K562 (cell line): ENCODE data around the gene NLRP7. TPM values are rescaled to one million over a fixed set of nuclear protein-coding genes. Genes with fewer than 3 reads are reported as not detected.

Experiments used
- ETS2 ChIP-seq: IDR thresholded peaks from 2 replicates; pipeline ENCODE4 v1.6.1; 2016; ENCODE audit warnings: borderline replicate concordance, missing genetic modification characterization, mild to moderate bottlenecking, moderate library complexity, missing compliant biosample characterization; ENCODE audit not compliant: poor library complexity, severe bottlenecking
- GATA2 ChIP-seq: sonication (generic); formaldehyde crosslinking; IDR thresholded peaks from 2 replicates; pipeline ENCODE4 v1.4.0; 2020; ENCODE audit warnings: mild to moderate bottlenecking, missing genetic modification reagents
- IFI16 ChIP-seq: fragments of 250-450 bp; sonication (Bioruptor Pico); IDR thresholded peaks from 2 replicates; pipeline ENCODE4 v2.1.2; 2022; ENCODE audit warnings: mild to moderate bottlenecking, inconsistent platforms
- JUN ChIP-seq, 2 experiments: sonication (generic) in 1 of 2; formaldehyde crosslinking in 1 of 2; IDR thresholded peaks; 2 replicates each; pipeline versions ENCODE4 v1.6.1 to v1.8.0; 2012 to 2022; ENCODE audit warnings: borderline replicate concordance in 2 of 2, mild to moderate bottlenecking in 2 of 2, improper control_type of control experiment in 1 of 2, low read depth in 1 of 2, low read length in 1 of 2, missing genetic modification reagents in 1 of 2
- KAT8 ChIP-seq: fragments of 450-650 bp; IDR thresholded peaks from 2 replicates; pipeline ENCODE4 v1.6.1; 2016; ENCODE audit warnings: low read depth, mild to moderate bottlenecking
- LCOR ChIP-seq: sonication (generic); formaldehyde crosslinking; IDR thresholded peaks from 2 replicates; pipeline ENCODE4 v1.8.0; 2022; ENCODE audit warnings: mild to moderate bottlenecking, missing genetic modification reagents
- MCM2 ChIP-seq: fragments of 450-650 bp; IDR thresholded peaks from 2 replicates; pipeline ENCODE4 v1.6.1; 2017; ENCODE audit warnings: low read depth, mild to moderate bottlenecking
- MCM5 ChIP-seq: fragments of 450-650 bp; IDR thresholded peaks from 2 replicates; pipeline ENCODE4 v1.6.1; 2016; ENCODE audit warnings: low read depth
- MEF2D ChIP-seq: conservative IDR thresholded peaks from 2 replicates; pipeline ENCODE4 v1.6.1; 2016; ENCODE audit warnings: low read depth, missing genetic modification characterization, missing compliant biosample characterization
- NCOA4 ChIP-seq: fragments of 450-650 bp; IDR thresholded peaks from 2 replicates; pipeline ENCODE4 v1.6.1; 2018; ENCODE audit warnings: mild to moderate bottlenecking; ENCODE audit not compliant: partially characterized antibody
- PML ChIP-seq: IDR thresholded peaks from 2 replicates; pipeline ENCODE4 v1.6.1; 2012; ENCODE audit warnings: low read length, inconsistent platforms
- PYGO2 ChIP-seq: fragments of 450-650 bp; IDR thresholded peaks from 2 replicates; pipeline ENCODE4 v1.6.1; 2016; ENCODE audit warnings: mild to moderate bottlenecking, missing genetic modification characterization, moderate library complexity, missing compliant biosample characterization
- RFX5 ChIP-seq: IDR thresholded peaks from 2 replicates; pipeline ENCODE4 v1.6.1; 2011; ENCODE audit warnings: low read depth, mild to moderate bottlenecking, improper control_type of control experiment, low read length
- SMARCE1 ChIP-seq: fragments of 450-650 bp; IDR thresholded peaks from 2 replicates; pipeline ENCODE4 v1.7.1; 2016; ENCODE audit warnings: mild to moderate bottlenecking
- SP1 ChIP-seq: sonication (generic); formaldehyde crosslinking; IDR thresholded peaks from 2 replicates; pipeline ENCODE4 v1.8.1; 2022; ENCODE audit warnings: mild to moderate bottlenecking, missing genetic modification reagents
- SP2 ChIP-seq: IDR thresholded peaks from 2 replicates; pipeline ENCODE4 v1.6.1; 2011; ENCODE audit warnings: mild to moderate bottlenecking, low read depth, low read length, moderate library complexity; ENCODE audit not compliant: poor library complexity, severe bottlenecking; ENCODE audit errors: extremely low read depth
- polyA plus RNA-seq, 8 experiments: library from polyadenylated mRNA; depleted of rRNA in 4 of 8; stranded (reverse) in 5 of 8; unstranded in 3 of 8; fragments of >200 nt; fragmentation: Nextera tagmentation in 2 of 8; fragmentation: Illumina TruSeq in 1 of 8; extraction: Ambion mirVana in 2 of 8; extraction: Trizol in 1 of 8; gene quantifications; 2 replicates each; pipeline versions ENCODE4 v1.2.1 to v1.2.3, GENCODE V29; 2011 to 2014; ENCODE audit warnings: inconsistent platforms in 1 of 8, missing spikeins in 1 of 8
- total RNA-seq, 7 experiments: library from RNA; depleted of rRNA in 6 of 7; stranded (reverse); fragments of >200 nt in 6 of 7; fragmentation: Illumina TruSeq in 2 of 7; extraction: Trizol in 2 of 7; gene quantifications; 2 replicates each; pipeline versions ENCODE4 v1.2.1 to v1.2.3, GENCODE V29; 2011 to 2021; ENCODE audit warnings: low replicate concordance in 1 of 7
- TF ChIP-seq, protein P1 (sequence below): fragments of 250-450 bp; sonication (Bioruptor Pico); IDR thresholded peaks from 2 replicates; pipeline ENCODE4 v1.5.0; 2021
- TF ChIP-seq, protein P2 (sequence below): fragments of 450-650 bp; IDR thresholded peaks from 2 replicates; pipeline ENCODE4 v1.6.1; 2018; ENCODE audit not compliant: partially characterized antibody
- TF ChIP-seq, protein P3 (sequence below): sonication (generic); formaldehyde crosslinking; IDR thresholded peaks from 2 replicates; pipeline ENCODE4 v1.8.1; 2023; ENCODE audit warnings: mild to moderate bottlenecking, missing genetic modification reagents

NLRP7 gene
- total and polyA plus RNA-seq, 9 of the 15 experiments (the other 6 are each of a cell fraction or from before 2014, with no cell fraction given): 0.03 to 0.22 (median 0.09) TPM; not detected in 3

DNA sequence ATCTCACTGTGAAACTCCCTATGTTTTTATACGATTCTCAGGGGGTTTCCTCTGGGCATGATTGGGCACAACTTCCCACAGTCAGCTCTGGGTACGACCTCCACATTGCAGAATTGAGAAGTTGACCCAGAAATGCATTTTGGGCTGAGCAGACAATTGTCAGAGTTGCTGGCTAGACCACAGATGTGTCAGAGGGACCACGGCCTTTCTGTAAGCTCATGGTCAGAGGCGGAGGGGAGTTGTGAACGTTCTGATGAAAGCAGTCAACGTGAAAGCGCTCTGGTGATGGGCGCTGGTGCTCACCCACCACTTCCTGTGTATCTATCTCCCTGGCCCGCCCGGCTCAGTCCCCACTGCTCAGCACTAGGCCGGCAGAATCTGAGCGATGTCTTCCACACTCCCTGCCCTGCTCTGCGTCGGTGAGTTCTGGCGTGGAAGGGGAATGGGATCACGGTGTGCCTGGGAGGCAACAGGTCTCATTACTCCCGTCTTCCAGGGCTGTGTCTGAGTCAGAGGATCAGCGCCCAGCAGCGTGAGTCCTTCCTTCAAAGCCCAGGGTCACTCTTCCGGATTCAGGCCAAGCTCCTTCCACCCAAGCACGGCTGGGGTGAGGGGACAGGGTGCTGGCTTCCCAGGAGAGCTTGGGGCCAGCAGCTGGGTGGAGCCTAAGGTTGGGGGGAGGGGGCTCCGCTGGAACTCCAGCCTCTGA lies 41.4 kb downstream of the NLRP7 start, which contains the start of gene NCR1 (continued):
- TF ChIP-seq ETS2 (no peak), MCM2 (no peak), JUN (IDR thresholded peaks at IDR 0.05; ENCODE audit: borderline replicate concordance, low read depth, low read length) (no peak), JUN (CRISPR knock-in tag; IDR thresholded peaks at IDR 0.05; ENCODE audit: borderline replicate concordance) (0 out of 2 replicates have a peak, but pooled peaks have one; percentile 61), KAT8 (no peak), GATA2 (CRISPR knock-in tag) (no peak), SP2 (no peak), LCOR (no peak), SP1 (CRISPR knock-in tag) (no peak), MEF2D (tag) (no peak), PML (no peak), NCOA4 (no peak), PYGO2 (no peak), RFX5 (no peak), IFI16 (CRISPR knock-in tag) (no peak), MCM5 (no peak), SMARCE1 (peak; percentile 25; the same call in 1 of the 2 replicates)
- TF ChIP-seq, protein P1, sequence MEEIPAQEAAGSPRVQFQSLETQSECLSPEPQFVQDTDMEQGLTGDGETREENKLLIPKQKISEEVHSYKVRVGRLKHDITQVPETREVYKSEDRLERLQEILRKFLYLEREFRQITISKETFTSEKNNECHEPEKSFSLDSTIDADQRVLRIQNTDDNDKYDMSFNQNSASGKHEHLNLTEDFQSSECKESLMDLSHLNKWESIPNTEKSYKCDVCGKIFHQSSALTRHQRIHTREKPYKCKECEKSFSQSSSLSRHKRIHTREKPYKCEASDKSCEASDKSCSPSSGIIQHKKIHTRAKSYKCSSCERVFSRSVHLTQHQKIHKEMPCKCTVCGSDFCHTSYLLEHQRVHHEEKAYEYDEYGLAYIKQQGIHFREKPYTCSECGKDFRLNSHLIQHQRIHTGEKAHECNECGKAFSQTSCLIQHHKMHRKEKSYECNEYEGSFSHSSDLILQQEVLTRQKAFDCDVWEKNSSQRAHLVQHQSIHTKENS (CRISPR knock-in tag): no peak
- TF ChIP-seq, protein P2, sequence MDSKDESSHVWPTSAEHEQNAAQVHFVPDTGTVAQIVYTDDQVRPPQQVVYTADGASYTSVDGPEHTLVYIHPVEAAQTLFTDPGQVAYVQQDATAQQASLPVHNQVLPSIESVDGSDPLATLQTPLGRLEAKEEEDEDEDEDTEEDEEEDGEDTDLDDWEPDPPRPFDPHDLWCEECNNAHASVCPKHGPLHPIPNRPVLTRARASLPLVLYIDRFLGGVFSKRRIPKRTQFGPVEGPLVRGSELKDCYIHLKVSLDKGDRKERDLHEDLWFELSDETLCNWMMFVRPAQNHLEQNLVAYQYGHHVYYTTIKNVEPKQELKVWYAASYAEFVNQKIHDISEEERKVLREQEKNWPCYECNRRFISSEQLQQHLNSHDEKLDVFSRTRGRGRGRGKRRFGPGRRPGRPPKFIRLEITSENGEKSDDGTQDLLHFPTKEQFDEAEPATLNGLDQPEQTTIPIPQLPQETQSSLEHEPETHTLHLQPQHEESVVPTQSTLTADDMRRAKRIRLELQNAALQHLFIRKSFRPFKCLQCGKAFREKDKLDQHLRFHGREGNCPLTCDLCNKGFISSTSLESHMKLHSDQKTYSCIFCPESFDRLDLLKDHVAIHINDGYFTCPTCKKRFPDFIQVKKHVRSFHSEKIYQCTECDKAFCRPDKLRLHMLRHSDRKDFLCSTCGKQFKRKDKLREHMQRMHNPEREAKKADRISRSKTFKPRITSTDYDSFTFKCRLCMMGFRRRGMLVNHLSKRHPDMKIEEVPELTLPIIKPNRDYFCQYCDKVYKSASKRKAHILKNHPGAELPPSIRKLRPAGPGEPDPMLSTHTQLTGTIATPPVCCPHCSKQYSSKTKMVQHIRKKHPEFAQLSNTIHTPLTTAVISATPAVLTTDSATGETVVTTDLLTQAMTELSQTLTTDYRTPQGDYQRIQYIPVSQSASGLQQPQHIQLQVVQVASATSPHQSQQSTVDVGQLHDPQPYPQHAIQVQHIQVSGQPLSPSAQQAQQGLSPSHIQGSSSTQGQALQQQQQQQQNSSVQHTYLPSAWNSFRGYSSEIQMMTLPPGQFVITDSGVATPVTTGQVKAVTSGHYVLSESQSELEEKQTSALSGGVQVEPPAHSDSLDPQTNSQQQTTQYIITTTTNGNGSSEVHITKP: peak; percentile 60
- TF ChIP-seq, protein P3, sequence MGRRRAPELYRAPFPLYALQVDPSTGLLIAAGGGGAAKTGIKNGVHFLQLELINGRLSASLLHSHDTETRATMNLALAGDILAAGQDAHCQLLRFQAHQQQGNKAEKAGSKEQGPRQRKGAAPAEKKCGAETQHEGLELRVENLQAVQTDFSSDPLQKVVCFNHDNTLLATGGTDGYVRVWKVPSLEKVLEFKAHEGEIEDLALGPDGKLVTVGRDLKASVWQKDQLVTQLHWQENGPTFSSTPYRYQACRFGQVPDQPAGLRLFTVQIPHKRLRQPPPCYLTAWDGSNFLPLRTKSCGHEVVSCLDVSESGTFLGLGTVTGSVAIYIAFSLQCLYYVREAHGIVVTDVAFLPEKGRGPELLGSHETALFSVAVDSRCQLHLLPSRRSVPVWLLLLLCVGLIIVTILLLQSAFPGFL (CRISPR knock-in tag): no peak
